ENCODE results near the gene FBXW5. TPM values are rescaled to one million over a fixed set of nuclear protein-coding genes. Genes with fewer than 3 reads are reported as not detected.

The FBXW5 gene
- total RNA-seq, 1 donor from 2014 or later = 100.0 TPM

DNA sequence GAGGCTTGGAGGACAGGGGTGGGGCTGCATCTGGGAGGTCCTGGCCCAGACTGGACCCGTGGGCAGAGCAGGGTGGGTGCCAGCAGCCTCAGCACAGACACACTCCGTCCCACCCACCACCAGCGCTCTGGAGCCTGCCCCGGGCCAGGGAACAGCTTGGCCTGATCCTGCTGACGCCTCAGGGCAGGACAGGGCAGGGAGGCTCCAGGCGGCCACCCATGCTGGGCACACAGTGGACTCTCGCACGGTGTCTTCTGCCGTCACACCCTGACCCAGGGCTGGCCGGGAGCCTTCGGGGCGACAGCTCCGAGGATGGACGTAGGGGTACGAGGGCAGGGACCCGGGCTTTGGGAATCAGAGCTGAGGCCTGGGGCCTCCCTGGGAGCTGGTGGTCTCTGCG, 24.6 kb upstream of the FBXW5 start:
- H3K9me3 Mint-ChIP-seq (ENCODE audit: unreplicated experiment) = no peaks in the 10 kb centered on the region
- H3K36me3 Mint-ChIP-seq (ENCODE audit: low read depth, unreplicated experiment) = no peaks in the 10 kb centered on the region
- no peak overlapping the region for H3K4me3 Mint-ChIP-seq (ENCODE audit: unreplicated experiment)
- no peak for DNase-seq (ENCODE audit: low spot score)
- no peak for TF ChIP-seq CTCF (IDR thresholded peaks at IDR 0.05; ENCODE audit: unreplicated experiment)
- H3K4me1 Mint-ChIP-seq (ENCODE audit: unreplicated experiment) = no peaks in the 10 kb centered on the region
- H3K27ac Mint-ChIP-seq (ENCODE audit: unreplicated experiment) = no peak overlapping the region
- H3K27me3 Mint-ChIP-seq (ENCODE audit: unreplicated experiment) = peaks cover 6% of the 10 kb centered on the region

GRCh38 chr9:136968333-136969127, 24.0 kb upstream of the FBXW5 start:
- Mint-ChIP-seq H3K9me3 (ENCODE audit: unreplicated experiment) (no peaks in the 10 kb centered on the region), H3K4me1 (ENCODE audit: unreplicated experiment) (no peaks in the 10 kb centered on the region), H3K27ac (ENCODE audit: unreplicated experiment) (no peak overlapping the region), H3K36me3 (ENCODE audit: low read depth, unreplicated experiment) (no peaks in the 10 kb centered on the region), H3K4me3 (ENCODE audit: unreplicated experiment) (no peak overlapping the region), H3K27me3 (ENCODE audit: unreplicated experiment) (peaks cover 6% of the 10 kb centered on the region)
- TF ChIP-seq CTCF (IDR thresholded peaks at IDR 0.05; ENCODE audit: unreplicated experiment) = no peak
- no peak for DNase-seq (ENCODE audit: low spot score)

DNA sequence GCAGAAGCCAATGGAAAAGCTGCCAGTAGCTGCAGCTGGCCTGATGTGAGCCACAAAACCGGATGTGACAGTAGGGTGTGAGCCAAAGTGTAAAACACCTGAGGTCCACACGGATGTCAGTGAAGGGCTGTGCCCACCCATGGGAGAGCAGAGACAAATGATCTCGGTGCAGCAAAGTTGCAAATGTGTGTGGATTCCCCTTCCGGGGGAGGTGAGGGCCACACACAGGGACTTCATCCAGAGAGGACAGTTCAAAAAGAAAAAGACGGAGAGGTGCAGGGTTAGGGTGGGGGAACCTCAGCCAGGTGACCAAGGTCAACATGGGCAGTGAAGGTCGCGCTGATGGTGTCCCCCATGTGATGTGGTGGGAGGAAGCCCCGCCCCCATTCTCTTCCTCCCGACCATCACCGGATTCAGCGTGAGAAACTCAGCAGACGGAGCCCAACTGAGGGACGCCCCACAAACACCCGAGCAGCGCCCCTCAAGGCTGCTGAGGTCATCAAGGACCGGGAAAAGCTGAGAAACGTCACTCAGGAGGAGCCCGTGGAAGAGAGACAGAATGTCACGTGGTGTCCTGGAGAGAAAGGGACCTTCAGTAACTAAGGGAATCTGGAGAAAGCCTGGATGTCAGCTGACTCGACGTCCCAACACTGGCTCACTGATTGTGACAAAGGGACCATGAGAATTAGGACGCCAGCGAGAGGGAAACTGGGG, 21.4 kb upstream of the FBXW5 start:
- Mint-ChIP-seq H3K9me3 (ENCODE audit: unreplicated experiment) (no peaks in the 10 kb centered on the region), H3K27me3 (ENCODE audit: unreplicated experiment) (peaks cover 6% of the 10 kb centered on the region), H3K36me3 (ENCODE audit: low read depth, unreplicated experiment) (no peaks in the 10 kb centered on the region), H3K4me1 (ENCODE audit: unreplicated experiment) (no peaks in the 10 kb centered on the region), H3K27ac (ENCODE audit: unreplicated experiment) (no peak overlapping the region), H3K4me3 (ENCODE audit: unreplicated experiment) (no peak overlapping the region)
- no peak for DNase-seq (ENCODE audit: low spot score)
- no peak for TF ChIP-seq CTCF (IDR thresholded peaks at IDR 0.05; ENCODE audit: unreplicated experiment)

DNA sequence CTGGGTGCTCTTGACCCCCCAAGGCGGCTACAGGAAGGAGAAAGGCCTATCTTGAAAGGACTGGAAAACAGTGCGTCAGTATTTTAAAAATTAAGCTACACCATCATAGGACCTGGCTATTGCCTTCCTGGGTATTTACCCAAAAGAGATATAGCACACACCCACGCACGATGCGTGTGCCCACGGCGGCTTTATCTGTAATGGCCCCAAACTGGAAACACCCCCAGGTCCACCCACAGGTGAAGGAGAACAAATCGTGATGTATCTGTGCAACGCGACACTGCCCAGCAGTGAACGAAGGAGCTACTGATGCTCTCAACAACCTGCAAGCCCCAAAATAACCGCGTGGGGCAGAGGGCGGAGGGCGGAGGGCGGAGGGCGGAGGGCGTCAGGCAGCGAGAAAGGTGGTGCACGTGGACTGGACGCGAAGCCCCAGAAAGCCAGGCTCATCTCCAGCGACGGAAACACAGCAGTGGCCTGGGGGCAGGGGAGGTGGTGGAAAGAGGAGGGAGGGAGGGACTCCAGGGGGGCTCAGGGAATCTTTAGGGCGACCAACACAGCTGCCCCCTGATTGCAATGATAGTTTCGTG, 20.4 kb upstream of the FBXW5 start:
- TF ChIP-seq CTCF (IDR thresholded peaks at IDR 0.05; ENCODE audit: unreplicated experiment) = no peak
- no peaks in the 10 kb centered on the region for H3K4me1 Mint-ChIP-seq (ENCODE audit: unreplicated experiment)
- no peak overlapping the region for H3K27ac Mint-ChIP-seq (ENCODE audit: unreplicated experiment)
- no peaks in the 10 kb centered on the region for H3K36me3 Mint-ChIP-seq (ENCODE audit: low read depth, unreplicated experiment)
- no peak for DNase-seq (ENCODE audit: low spot score)
- H3K9me3 Mint-ChIP-seq (ENCODE audit: unreplicated experiment) = no peaks in the 10 kb centered on the region
- H3K4me3 Mint-ChIP-seq (ENCODE audit: unreplicated experiment) = no peak overlapping the region
- peaks cover 6% of the 10 kb centered on the region for H3K27me3 Mint-ChIP-seq (ENCODE audit: unreplicated experiment)
